ENCODE results near the gene FARP2.
"Not testable (repeated sequence)": the region's sequence is repeated elsewhere in the genome, so short reads cannot be mapped to it uniquely, and the experiment has no call there.

FARP2 gene

GRCh38 chr2:241390301-241391206, 34.5 kb downstream of the FARP2 start:
- H3K27ac ChIP-seq = no peak overlapping the region
- H3K4me3 ChIP-seq (IDR thresholded peaks at IDR 0.05; ENCODE audit: insufficient read depth, low read depth, low read length) = no peak overlapping the region
- H3K79me2 ChIP-seq (ENCODE audit: insufficient read depth, low read depth) = peaks cover 4% of the 10 kb centered on the region; the same call in 1 of the 2 replicates
- no peak overlapping the region for H3K4me2 ChIP-seq
- no peaks in the 10 kb centered on the region for H3K36me3 ChIP-seq (ENCODE audit: insufficient read depth)
- H3K9ac ChIP-seq = no peak overlapping the region
- no peaks in the 10 kb centered on the region for H4K20me1 ChIP-seq (ENCODE audit: insufficient read depth)
- no peak overlapping the region for H2AFZ ChIP-seq (ENCODE audit: low read depth)
- peaks cover 5% of the 10 kb centered on the region for H3K4me1 ChIP-seq (ENCODE audit: low read depth, poor library complexity, severe bottlenecking)
- no peaks in the 10 kb centered on the region for H3K27me3 ChIP-seq (ENCODE audit: insufficient read depth, low read depth)
- no peak for TF ChIP-seq CTCF (conservative IDR thresholded peaks at IDR 0.05; ENCODE audit: low read depth, low read length)

- no peaks in the 10 kb centered on the region for H3K27me3 ChIP-seq (ENCODE audit: insufficient read depth, low read depth)
- no peak; the same call in 1 of the 2 replicates for TF ChIP-seq CTCF (conservative IDR thresholded peaks at IDR 0.05; ENCODE audit: low read depth, low read length)
- H3K4me2 ChIP-seq = no peak overlapping the region
- H3K79me2 ChIP-seq (ENCODE audit: insufficient read depth, low read depth) = no peaks in the 10 kb centered on the region; the same call in 1 of the 2 replicates
- H3K9ac ChIP-seq = no peak overlapping the region
- no peaks in the 10 kb centered on the region for H3K36me3 ChIP-seq (ENCODE audit: insufficient read depth)
- H3K4me1 ChIP-seq (ENCODE audit: low read depth, poor library complexity, severe bottlenecking) = no peaks in the 10 kb centered on the region
- no peak overlapping the region for H3K27ac ChIP-seq
- no peaks in the 10 kb centered on the region for H4K20me1 ChIP-seq (ENCODE audit: insufficient read depth)
- no peak overlapping the region for H3K4me3 ChIP-seq (IDR thresholded peaks at IDR 0.05; ENCODE audit: insufficient read depth, low read depth, low read length)
- H2AFZ ChIP-seq (ENCODE audit: low read depth) = no peak overlapping the region
Measured at GRCh38 chr2:241391892-241392665, 36.0 kb downstream of the FARP2 start.

- H3K4me3 ChIP-seq (IDR thresholded peaks at IDR 0.05; ENCODE audit: insufficient read depth, low read depth, low read length); H2AFZ ChIP-seq (ENCODE audit: low read depth); H3K27me3 ChIP-seq (ENCODE audit: insufficient read depth, low read depth); H3K9ac ChIP-seq; H3K27ac ChIP-seq; H3K79me2 ChIP-seq (ENCODE audit: insufficient read depth, low read depth); H3K36me3 ChIP-seq (ENCODE audit: insufficient read depth); H3K4me2 ChIP-seq; H3K4me1 ChIP-seq (ENCODE audit: low read depth, poor library complexity, severe bottlenecking); H4K20me1 ChIP-seq (ENCODE audit: insufficient read depth): not testable (repeated sequence)
Measured at GRCh38 chr2:241392753-241393152, 36.7 kb downstream of the FARP2 start.

- H3K4me2 ChIP-seq = no peak overlapping the region
- no peaks in the 10 kb centered on the region for H3K36me3 ChIP-seq (ENCODE audit: insufficient read depth)
- TF ChIP-seq CTCF (conservative IDR thresholded peaks at IDR 0.05; ENCODE audit: low read depth, low read length) = no peak
- no peak overlapping the region for H3K9ac ChIP-seq
- no peaks in the 10 kb centered on the region for H4K20me1 ChIP-seq (ENCODE audit: insufficient read depth)
- no peak overlapping the region for H3K27ac ChIP-seq
- H3K4me1 ChIP-seq (ENCODE audit: low read depth, poor library complexity, severe bottlenecking) = no peaks in the 10 kb centered on the region
- no peaks in the 10 kb centered on the region; the same call in 1 of the 2 replicates for H3K79me2 ChIP-seq (ENCODE audit: insufficient read depth, low read depth)
- H3K4me3 ChIP-seq (IDR thresholded peaks at IDR 0.05; ENCODE audit: insufficient read depth, low read depth, low read length) = no peak overlapping the region
- H2AFZ ChIP-seq (ENCODE audit: low read depth) = no peak overlapping the region
- H3K27me3 ChIP-seq (ENCODE audit: insufficient read depth, low read depth) = no peaks in the 10 kb centered on the region
Measured at GRCh38 chr2:241393524-241394196, 37.6 kb downstream of the FARP2 start.

GRCh38 chr2:241396809-241397208, 40.7 kb downstream of the FARP2 start:
- not testable (repeated sequence) for H3K36me3 ChIP-seq (ENCODE audit: insufficient read depth); H3K27ac ChIP-seq; H3K27me3 ChIP-seq (ENCODE audit: insufficient read depth, low read depth); H3K9ac ChIP-seq; H3K79me2 ChIP-seq (ENCODE audit: insufficient read depth, low read depth); H3K4me2 ChIP-seq; H2AFZ ChIP-seq (ENCODE audit: low read depth); H3K4me1 ChIP-seq (ENCODE audit: low read depth, poor library complexity, severe bottlenecking); H3K4me3 ChIP-seq (IDR thresholded peaks at IDR 0.05; ENCODE audit: insufficient read depth, low read depth, low read length); H4K20me1 ChIP-seq (ENCODE audit: insufficient read depth)
